HG02973 (cell line): ENCODE measurements around the gene RUNX1.

ENCODE experiments used
- ATAC-seq: cut with Tn5 transposase; IDR thresholded peaks from one replicate; pipeline ENCODE4 v1.9.1; 2021; ENCODE audit warnings: moderate library complexity; ENCODE audit not compliant: unreplicated experiment

The RUNX1 gene

GRCh38 chr21:34836933-34837505 lies 212.1 kb downstream of the RUNX1 start:
- ATAC-seq, result no peak

GRCh38 chr21:34836103-34836932 lies 212.8 kb downstream of the RUNX1 start:
- no peak for ATAC-seq

GRCh38 chr21:34835526-34835925 lies 213.6 kb downstream of the RUNX1 start:
- no peak for ATAC-seq

GRCh38 chr21:34834852-34835501 lies 214.1 kb downstream of the RUNX1 start:
- ATAC-seq, result no peak

- ATAC-seq, result no peak
These were observed 214.8 kb downstream of the RUNX1 start for GRCh38 chr21:34834290-34834689.

GRCh38 chr21:34833465-34833864 lies 215.6 kb downstream of the RUNX1 start:
- no peak for ATAC-seq

- no peak for ATAC-seq
These were observed 218.5 kb downstream of the RUNX1 start for GRCh38 chr21:34830386-34831170.

GRCh38 chr21:34827445-34828235 lies 221.5 kb downstream of the RUNX1 start:
- ATAC-seq, result no peak

GRCh38 chr21:34826836-34827235 lies 222.3 kb downstream of the RUNX1 start:
- ATAC-seq, result no peak

- no peak for ATAC-seq
These were observed 223.1 kb downstream of the RUNX1 start for GRCh38 chr21:34825948-34826548.

- ATAC-seq, result no peak
These were observed 224.0 kb downstream of the RUNX1 start for GRCh38 chr21:34825101-34825500.

GRCh38 chr21:34824314-34824713 lies 224.8 kb downstream of the RUNX1 start:
- no peak for ATAC-seq

GRCh38 chr21:34822942-34823341 lies 226.2 kb downstream of the RUNX1 start:
- ATAC-seq, result no peak

- no peak for ATAC-seq
These were observed 226.9 kb downstream of the RUNX1 start for GRCh38 chr21:34822168-34822567.

GRCh38 chr21:34821717-34822116 lies 227.4 kb downstream of the RUNX1 start:
- ATAC-seq, result no peak

GRCh38 chr21:34820051-34820450 lies 229.1 kb downstream of the RUNX1 start:
- no peak for ATAC-seq

- no peak for ATAC-seq
These were observed 229.6 kb downstream of the RUNX1 start for GRCh38 chr21:34819357-34819999.

- no peak for ATAC-seq
These were observed 230.4 kb downstream of the RUNX1 start for GRCh38 chr21:34818662-34819158.
